RWPE2 (cell line): ENCODE results near the gene TFEB.

Experiments
- ATAC-seq: fragments of 200-7000 bp; cut with Tn5 transposase; 3 replicates; pipeline ENCODE4 v1.9.1; 2021; ENCODE audit warnings: low read depth
- DNase-seq: peaks from one replicate; pipeline ENCODE4 v3.0.0-alpha.2; 2020; ENCODE audit warnings: low spot score
- H3K27ac ChIP-seq: fragments of 450-650 bp; 2 replicates; pipeline ENCODE4 v1.5.1; 2017; ENCODE audit warnings: mild to moderate bottlenecking; ENCODE audit not compliant: poor library complexity, severe bottlenecking
- H3K27me3 ChIP-seq: fragments of 250-450 bp; sonication (Bioruptor Pico); 2 replicates; pipeline ENCODE4 v1.5.1; 2021; ENCODE audit warnings: mild to moderate bottlenecking, moderate library complexity; ENCODE audit not compliant: insufficient read depth, poor library complexity, severe bottlenecking
- H3K36me3 ChIP-seq: fragments of 250-450 bp; sonication (Bioruptor Pico); 2 replicates; pipeline ENCODE4 v1.5.1; 2020; ENCODE audit warnings: low read depth, mild to moderate bottlenecking, moderate library complexity
- H3K4me1 ChIP-seq: fragments of 250-450 bp; sonication (Bioruptor Pico); 2 replicates; pipeline ENCODE4 v1.5.1; 2021; ENCODE audit warnings: mild to moderate bottlenecking, moderate library complexity; ENCODE audit not compliant: insufficient read depth, poor library complexity, severe bottlenecking
- H3K4me3 ChIP-seq: fragments of 250-450 bp; sonication (Bioruptor Pico); 2 replicates; pipeline ENCODE4 v1.5.1; 2021; ENCODE audit warnings: mild to moderate bottlenecking, moderate library complexity; ENCODE audit not compliant: severe bottlenecking
- H3K9me3 ChIP-seq: fragments of 250-450 bp; sonication (Bioruptor Pico); 2 replicates; pipeline ENCODE4 v1.5.1; 2021; ENCODE audit warnings: mild to moderate bottlenecking, moderate library complexity; ENCODE audit not compliant: severe bottlenecking
- TF ChIP-seq, protein P1 (sequence below): fragments of 450-650 bp; IDR thresholded peaks from one replicate; pipeline ENCODE4 v1.5.1; 2017; ENCODE audit warnings: mild to moderate bottlenecking, moderate library complexity; ENCODE audit not compliant: poor library complexity, severe bottlenecking

TFEB gene

DNA sequence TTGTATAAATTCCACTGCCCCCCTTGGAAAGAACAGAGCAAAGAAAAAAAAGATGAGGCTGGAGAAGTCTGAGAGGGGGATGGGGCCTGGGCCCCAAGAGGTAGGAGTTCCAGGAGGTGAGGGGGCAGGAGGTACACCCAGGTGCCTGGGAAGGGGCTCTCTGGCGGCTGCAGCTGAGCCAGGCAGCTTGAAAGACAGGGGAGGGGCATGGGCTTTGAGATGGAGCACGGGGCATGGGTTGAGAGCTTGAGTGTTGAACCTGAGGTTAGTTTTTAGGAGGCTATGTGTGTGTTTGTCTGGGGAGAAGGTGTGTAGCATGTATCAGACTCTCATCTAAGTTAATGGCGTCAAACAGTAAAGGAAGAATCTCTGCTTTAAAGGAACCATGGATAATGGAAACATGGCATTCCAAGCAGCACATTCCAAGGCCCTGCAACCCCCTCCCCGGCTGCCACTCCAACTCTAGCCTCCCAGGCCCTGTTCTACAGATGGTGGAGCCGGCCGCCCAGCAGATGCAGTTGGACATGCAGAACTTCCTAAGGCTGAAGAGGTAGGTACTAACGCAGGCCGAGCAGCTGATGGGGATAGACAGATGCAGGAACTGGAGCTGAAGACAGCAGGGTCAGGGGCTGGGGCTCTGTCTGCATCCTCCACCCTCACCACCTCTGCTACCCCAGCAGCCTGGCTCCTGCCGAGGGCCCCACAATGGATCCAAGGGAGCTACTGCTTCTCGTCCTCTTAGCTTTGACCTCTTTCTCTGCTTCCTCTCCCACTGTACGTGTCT is 55.0 kb downstream of the TFEB start:
- Histone ChIP-seq H3K4me3 (no peak overlapping the region), H3K9me3 (no peaks in the 10 kb centered on the region)
- DNase-seq, result no peak

DNA sequence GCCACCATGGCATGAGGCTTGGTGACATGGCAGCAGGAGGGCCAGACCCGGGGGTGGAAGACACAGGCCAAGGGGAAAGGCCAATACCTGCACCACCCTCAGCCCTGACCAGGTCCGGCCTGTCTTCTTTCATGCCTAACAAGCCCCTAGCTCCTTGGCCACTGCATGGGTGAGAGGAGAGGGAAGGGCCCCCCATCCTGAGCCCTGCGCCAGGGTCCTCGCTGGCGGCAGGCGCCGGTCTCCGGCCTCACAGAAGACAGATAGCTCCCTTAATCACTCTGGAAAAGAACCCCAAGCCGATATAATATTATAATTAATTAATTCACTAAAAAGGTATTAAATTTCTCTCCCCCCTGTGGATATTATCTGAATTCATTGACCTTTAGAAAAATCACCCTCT is 55.7 kb downstream of the TFEB start:
- TF ChIP-seq, protein P1, sequence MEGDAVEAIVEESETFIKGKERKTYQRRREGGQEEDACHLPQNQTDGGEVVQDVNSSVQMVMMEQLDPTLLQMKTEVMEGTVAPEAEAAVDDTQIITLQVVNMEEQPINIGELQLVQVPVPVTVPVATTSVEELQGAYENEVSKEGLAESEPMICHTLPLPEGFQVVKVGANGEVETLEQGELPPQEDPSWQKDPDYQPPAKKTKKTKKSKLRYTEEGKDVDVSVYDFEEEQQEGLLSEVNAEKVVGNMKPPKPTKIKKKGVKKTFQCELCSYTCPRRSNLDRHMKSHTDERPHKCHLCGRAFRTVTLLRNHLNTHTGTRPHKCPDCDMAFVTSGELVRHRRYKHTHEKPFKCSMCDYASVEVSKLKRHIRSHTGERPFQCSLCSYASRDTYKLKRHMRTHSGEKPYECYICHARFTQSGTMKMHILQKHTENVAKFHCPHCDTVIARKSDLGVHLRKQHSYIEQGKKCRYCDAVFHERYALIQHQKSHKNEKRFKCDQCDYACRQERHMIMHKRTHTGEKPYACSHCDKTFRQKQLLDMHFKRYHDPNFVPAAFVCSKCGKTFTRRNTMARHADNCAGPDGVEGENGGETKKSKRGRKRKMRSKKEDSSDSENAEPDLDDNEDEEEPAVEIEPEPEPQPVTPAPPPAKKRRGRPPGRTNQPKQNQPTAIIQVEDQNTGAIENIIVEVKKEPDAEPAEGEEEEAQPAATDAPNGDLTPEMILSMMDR, result no peak
- no peak for ATAC-seq
- no peaks in the 10 kb centered on the region for H3K27me3 ChIP-seq

More for the DNA sequence above, 55.0 kb downstream of the TFEB start:
- H3K36me3 ChIP-seq, result no peaks in the 10 kb centered on the region
- ATAC-seq, result no peak
- H3K4me1 ChIP-seq, result no peaks in the 10 kb centered on the region
- TF ChIP-seq, protein P1, result no peak
- H3K27ac ChIP-seq, result no peak overlapping the region
- no peaks in the 10 kb centered on the region for H3K27me3 ChIP-seq

DNA sequence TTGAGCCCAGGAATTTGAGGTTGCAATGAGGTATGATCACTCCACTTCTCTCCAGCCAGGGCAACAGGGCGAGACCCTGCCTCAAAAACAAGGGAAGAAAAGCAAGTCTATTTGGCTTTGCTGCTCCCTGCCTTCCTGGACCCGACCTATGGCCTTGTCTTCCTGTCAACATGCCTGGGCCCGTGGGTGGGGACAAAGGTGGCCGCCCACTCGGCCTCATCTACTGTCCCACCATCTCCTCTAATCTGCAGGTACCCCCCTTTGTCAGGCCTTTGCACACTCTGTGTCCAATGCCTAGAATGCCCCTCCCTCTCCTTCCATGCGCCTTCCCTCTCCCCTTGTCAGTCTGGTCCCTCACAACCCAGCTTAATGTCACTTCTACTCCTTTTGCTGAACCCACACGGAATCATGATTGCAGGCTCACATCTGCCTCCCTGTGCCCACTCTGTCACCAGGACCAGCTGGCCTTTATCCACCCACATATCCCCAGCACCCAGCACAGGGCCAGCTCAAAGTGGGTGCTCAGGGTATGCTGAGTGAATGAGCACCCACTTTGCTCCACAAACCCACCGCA is 56.8 kb downstream of the TFEB start:
- Histone ChIP-seq H3K27ac (no peak overlapping the region), H3K27me3 (no peaks in the 10 kb centered on the region), H3K4me1 (no peaks in the 10 kb centered on the region), H3K4me3 (no peak overlapping the region), H3K9me3 (no peaks in the 10 kb centered on the region), H3K36me3 (no peaks in the 10 kb centered on the region)
- no peak for DNase-seq
- TF ChIP-seq, protein P1, result no peak
- ATAC-seq, result no peak

More for the DNA sequence above, 55.7 kb downstream of the TFEB start:
- Histone ChIP-seq H3K4me1 (no peaks in the 10 kb centered on the region), H3K9me3 (no peaks in the 10 kb centered on the region), H3K4me3 (no peak overlapping the region), H3K27ac (no peak overlapping the region), H3K36me3 (no peaks in the 10 kb centered on the region)
- no peak for DNase-seq

DNA sequence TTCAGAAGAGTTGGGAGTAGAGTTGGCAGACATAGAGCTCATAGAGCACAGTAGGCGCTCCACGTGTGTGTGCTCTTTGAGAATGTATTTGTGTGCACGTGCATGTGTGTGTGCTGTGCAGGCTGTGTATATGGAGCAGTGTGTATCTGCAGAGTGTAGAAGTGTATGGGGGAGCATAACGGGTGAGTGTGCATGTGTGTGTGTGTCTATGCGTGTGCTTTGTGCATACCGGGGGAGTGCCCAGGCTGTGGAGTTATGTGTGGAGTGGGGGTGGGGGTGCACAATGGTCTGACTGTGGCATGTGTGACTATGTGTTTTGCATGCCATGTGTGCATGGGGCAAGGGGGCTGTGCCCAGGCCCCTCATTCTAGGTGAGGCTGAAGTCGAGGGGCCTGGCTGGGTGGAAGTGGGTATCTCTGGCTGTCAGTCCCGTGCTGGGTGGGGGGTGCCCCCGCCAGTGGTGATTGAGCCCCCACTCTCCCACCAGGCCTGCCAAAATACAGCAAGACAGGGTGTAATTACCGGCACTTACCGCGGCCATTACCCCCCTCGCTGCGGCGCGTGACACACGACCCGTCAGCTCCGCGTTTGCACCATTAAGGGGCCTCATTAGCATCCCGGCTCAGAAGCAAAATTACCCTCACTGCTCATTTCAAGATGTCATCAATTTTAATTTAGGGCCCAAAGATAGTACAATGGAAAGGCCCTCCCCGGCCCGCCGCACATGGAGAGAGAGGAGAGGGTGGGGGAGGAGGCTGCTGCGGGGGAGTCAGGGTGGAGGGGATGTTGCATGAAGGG is 58.1 kb downstream of the TFEB start:
- Histone ChIP-seq H3K9me3 (no peaks in the 10 kb centered on the region), H3K27ac (no peak overlapping the region), H3K27me3 (no peaks in the 10 kb centered on the region), H3K36me3 (no peaks in the 10 kb centered on the region), H3K4me1 (no peaks in the 10 kb centered on the region), H3K4me3 (no peak overlapping the region)
- TF ChIP-seq, protein P1, result no peak
- no peak for DNase-seq
- no peak for ATAC-seq
